KMS-11 (cell line): Measurements from ENCODE around the gene CNPY4.

ENCODE experiments used
- H2AFZ ChIP-seq: fragments of 200-600 bp; sonication (generic); 2 replicates; pipeline ENCODE4 v1.6.1; 2016; ENCODE audit warnings: antibody characterized with exemption, mixed run types, low read depth
- H3K27ac ChIP-seq: fragments of 200-600 bp; sonication (generic); 2 replicates; pipeline ENCODE4 v1.6.1; 2016; ENCODE audit warnings: mild to moderate bottlenecking, mixed run types
- H3K27me3 ChIP-seq: fragments of 200-600 bp; sonication (generic); 2 replicates; pipeline ENCODE4 v1.6.1; 2017; ENCODE audit warnings: mild to moderate bottlenecking, low read depth, mixed run types, moderate library complexity; ENCODE audit not compliant: insufficient read depth
- H3K36me3 ChIP-seq: fragments of 200-600 bp; sonication (generic); 2 replicates; pipeline ENCODE4 v1.6.1; 2017; ENCODE audit warnings: mild to moderate bottlenecking, mixed run types; ENCODE audit not compliant: insufficient read depth
- H3K4me1 ChIP-seq: fragments of 200-600 bp; sonication (generic); 2 replicates; pipeline ENCODE4 v1.6.1; 2016; ENCODE audit warnings: mild to moderate bottlenecking, low read depth, mixed run types; ENCODE audit not compliant: poor library complexity, severe bottlenecking
- H3K4me2 ChIP-seq: fragments of 200-600 bp; sonication (generic); 2 replicates; pipeline ENCODE4 v1.7.0; 2016; ENCODE audit warnings: mild to moderate bottlenecking, mixed run types
- H3K4me3 ChIP-seq: fragments of 200-600 bp; sonication (generic); IDR thresholded peaks from 2 replicates; pipeline ENCODE4 v1.6.1; 2017; ENCODE audit warnings: low read depth, low read length, mixed read lengths; ENCODE audit not compliant: insufficient read depth
- H3K79me2 ChIP-seq: fragments of 200-600 bp; sonication (generic); 2 replicates; pipeline ENCODE4 v1.6.1; 2016; ENCODE audit warnings: low read depth, mixed run types; ENCODE audit not compliant: insufficient read depth
- H3K9ac ChIP-seq: fragments of 200-600 bp; sonication (generic); 2 replicates; pipeline ENCODE4 v1.6.1; 2016; ENCODE audit warnings: mild to moderate bottlenecking, mixed run types
- H4K20me1 ChIP-seq: fragments of 200-600 bp; sonication (generic); 2 replicates; pipeline ENCODE4 v1.6.1; 2016; ENCODE audit warnings: mild to moderate bottlenecking, mixed run types; ENCODE audit not compliant: insufficient read depth
- TF ChIP-seq, protein P1 (sequence below): fragments of 200-600 bp; sonication (generic); conservative IDR thresholded peaks from 2 replicates; pipeline ENCODE4 v1.6.1; 2017; ENCODE audit warnings: low read depth, mild to moderate bottlenecking, antibody characterized with exemption, low read length, moderate library complexity, mixed read lengths

CNPY4 gene

DNA sequence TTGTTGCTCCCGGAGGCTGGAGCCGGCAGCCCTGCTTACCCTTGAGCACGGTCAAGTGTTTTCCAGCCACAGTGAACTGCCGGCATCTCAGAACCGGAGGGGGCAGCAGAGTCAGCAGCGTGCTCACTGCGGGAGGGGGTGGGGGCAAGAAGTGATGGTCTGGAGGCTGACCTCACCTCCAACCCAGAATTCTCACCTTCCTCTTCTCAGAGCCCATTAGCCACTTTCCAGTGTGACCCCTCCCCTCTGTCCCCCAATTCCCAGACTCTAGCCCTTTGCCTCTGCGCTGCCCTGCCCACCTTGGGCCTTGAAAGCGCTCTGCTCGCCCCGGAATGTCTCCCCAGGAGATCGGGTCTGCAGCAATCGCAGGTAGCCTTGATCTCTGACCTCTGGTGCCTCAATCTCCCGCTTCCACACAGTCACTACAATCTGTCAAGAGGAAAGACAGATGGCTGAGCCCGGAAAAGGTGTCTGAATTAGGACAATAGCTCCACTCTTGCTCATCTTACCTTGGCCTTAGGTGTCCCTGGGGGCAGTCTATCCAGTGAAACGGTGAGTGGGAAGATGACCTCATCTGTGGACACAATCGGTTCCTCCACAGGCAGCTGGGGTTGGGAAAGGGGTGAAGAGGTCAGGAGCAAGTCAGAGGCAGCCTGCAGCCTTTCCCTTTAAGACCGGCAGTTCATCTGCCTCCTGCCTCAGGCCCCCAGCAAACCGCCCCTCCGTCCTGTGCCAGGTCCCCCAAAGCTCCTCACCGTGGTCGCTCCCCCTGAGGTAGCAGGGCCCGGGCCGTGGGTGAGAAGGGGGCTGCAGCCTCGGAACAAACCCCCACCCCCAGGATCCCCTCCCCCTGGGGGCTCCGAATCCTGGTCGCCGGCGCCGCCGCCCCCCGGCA is 38.1 kb downstream of the CNPY4 start:
- Histone ChIP-seq H3K4me2 (peak overlapping the region; percentile 90), H2AFZ (no peak overlapping the region), H3K4me3 (no peak overlapping the region), H3K79me2 (no peaks in the 10 kb centered on the region; the same call in 1 of the 2 replicates), H3K9ac (peak overlapping the region; percentile 41), H4K20me1 (no peaks in the 10 kb centered on the region), H3K27ac (no peak overlapping the region), H3K4me1 (peaks cover 17% of the 10 kb centered on the region), H3K27me3 (peaks cover 22% of the 10 kb centered on the region), H3K36me3 (no peaks in the 10 kb centered on the region; the same call in 1 of the 2 replicates)
- TF ChIP-seq, protein P1, sequence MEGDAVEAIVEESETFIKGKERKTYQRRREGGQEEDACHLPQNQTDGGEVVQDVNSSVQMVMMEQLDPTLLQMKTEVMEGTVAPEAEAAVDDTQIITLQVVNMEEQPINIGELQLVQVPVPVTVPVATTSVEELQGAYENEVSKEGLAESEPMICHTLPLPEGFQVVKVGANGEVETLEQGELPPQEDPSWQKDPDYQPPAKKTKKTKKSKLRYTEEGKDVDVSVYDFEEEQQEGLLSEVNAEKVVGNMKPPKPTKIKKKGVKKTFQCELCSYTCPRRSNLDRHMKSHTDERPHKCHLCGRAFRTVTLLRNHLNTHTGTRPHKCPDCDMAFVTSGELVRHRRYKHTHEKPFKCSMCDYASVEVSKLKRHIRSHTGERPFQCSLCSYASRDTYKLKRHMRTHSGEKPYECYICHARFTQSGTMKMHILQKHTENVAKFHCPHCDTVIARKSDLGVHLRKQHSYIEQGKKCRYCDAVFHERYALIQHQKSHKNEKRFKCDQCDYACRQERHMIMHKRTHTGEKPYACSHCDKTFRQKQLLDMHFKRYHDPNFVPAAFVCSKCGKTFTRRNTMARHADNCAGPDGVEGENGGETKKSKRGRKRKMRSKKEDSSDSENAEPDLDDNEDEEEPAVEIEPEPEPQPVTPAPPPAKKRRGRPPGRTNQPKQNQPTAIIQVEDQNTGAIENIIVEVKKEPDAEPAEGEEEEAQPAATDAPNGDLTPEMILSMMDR: no peak

DNA sequence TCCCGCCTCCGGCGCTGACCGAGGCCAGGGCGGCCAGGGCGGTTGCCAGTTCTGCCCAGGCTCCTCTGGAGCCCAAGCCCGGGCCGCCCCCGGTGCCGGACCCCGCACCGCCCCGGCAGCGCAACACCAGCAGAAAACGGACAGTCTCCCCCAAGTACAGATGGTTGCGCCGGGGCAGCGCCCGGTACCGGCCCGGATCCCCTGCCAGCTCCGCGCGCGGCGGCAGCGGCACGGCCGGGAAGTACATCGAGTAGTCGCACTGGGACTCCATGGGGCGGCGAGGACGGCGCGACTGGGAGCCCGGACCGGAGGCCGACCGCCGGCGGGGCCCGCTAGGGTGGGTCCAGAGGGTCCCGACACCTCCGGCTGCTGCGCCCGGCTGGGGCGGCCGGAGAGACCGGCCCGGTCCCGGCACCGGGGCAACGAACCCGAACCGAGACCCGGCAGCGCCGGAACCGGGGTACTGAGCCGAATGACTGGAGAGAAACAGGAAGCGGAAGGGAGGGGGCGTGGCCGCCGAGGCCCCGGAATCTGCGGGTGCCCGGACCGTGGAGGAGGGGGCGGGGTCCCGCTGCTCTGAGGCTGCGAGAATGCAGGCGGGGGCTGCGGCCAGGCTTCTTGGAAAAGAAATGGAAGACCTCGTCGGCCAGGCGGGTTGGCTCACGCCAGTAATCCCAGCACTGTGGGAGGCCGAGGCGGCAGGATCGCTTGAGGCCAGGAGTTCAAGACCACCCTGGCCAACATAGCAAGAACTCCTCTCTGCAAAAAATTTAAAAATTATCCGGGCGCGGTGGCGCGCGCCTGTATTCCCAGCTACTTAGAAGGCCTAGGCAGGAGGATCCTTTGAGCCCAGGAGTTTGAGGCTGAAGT is 39.0 kb downstream of the CNPY4 start, which contains the start of gene TRAPPC14:
TSS of gene TRAPPC14 (minus strand) at position 495 of the 870 bp plus-strand sequence. CDS start at position 271, 224 bp downstream.
- Histone ChIP-seq H3K79me2 (no peaks in the 10 kb centered on the region; the same call in 1 of the 2 replicates), H3K36me3 (no peaks in the 10 kb centered on the region; the same call in 1 of the 2 replicates), H3K27ac (no peak within 1 kb of the TSS), H4K20me1 (no peaks in the 10 kb centered on the region), H3K27me3 (peaks cover 31% of the 10 kb centered on the region), H2AFZ (peak within 1 kb of the TSS; percentile 91), H3K4me2 (peak within 1 kb of the TSS; percentile 90), H3K4me1 (peaks cover 17% of the 10 kb centered on the region), H3K9ac (peak within 1 kb of the TSS; percentile 41), H3K4me3 (no peak within 1 kb of the TSS)
- TF ChIP-seq, protein P1: no peak

DNA sequence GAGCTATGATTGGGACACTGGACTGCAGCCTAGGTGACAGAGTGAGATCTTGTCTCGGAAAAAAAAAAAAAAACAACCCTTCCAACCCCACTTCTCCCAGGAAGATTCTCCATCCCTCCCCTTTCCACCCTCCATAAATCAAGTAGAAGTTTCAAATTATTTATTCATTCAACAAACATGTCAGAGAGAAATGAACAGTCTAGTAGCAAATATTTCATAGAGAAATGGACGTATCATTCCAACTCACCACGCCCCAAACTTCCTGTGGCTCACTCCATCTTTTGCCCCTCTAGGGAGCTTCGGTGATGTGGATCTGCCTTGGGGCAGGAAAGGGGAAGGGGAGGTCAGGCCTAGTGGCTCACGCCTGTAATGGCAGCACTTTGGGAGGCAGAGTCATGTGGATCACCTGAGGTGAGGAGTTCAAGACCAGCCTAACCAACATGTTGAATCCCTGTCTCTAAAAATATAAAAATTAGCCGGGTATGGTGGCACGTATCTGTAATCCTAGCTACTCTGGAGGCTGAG is 39.7 kb downstream of the CNPY4 start:
- Histone ChIP-seq H3K4me2 (peak overlapping the region; percentile 90), H3K9ac (peak overlapping the region; percentile 41; the same call in 1 of the 2 replicates), H3K36me3 (no peaks in the 10 kb centered on the region; the same call in 1 of the 2 replicates), H3K27me3 (peaks cover 38% of the 10 kb centered on the region), H2AFZ (peak overlapping the region; percentile 91), H3K4me1 (peaks cover 17% of the 10 kb centered on the region), H3K27ac (no peak overlapping the region), H4K20me1 (no peaks in the 10 kb centered on the region), H3K4me3 (no peak overlapping the region), H3K79me2 (no peaks in the 10 kb centered on the region; the same call in 1 of the 2 replicates)
- TF ChIP-seq, protein P1: no peak

DNA sequence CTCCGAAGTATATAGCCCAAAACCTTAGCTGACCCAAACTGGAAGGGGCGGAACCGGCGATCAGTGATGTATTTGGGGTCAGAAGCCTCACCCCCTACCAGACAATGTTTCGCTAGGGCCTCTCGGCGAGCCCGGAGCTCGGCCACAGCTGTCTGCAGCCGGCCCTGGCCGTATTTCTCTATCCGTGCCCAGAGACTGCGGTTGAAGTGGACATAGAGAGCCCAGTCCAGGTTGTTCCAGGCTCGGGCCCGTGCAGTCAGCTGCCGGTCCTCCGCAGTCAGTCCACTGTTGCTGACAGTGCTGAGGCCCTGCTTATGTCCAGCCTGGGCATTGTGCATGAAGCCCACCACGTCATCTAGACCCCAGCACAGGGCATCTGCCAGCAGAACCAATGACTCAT is 40.6 kb downstream of the CNPY4 start:
- H3K4me1 ChIP-seq: peaks cover 17% of the 10 kb centered on the region

More for the DNA sequence above, 40.6 kb downstream of the CNPY4 start:
- TF ChIP-seq, protein P1: no peak
- H3K4me2 ChIP-seq: no peak overlapping the region
- no peak overlapping the region for H3K4me3 ChIP-seq
- H3K27ac ChIP-seq: no peak overlapping the region
- peaks cover 46% of the 10 kb centered on the region for H3K27me3 ChIP-seq
- H3K9ac ChIP-seq: no peak overlapping the region
- no peaks in the 10 kb centered on the region for H4K20me1 ChIP-seq
- H3K79me2 ChIP-seq: no peaks in the 10 kb centered on the region; the same call in 1 of the 2 replicates
- H3K36me3 ChIP-seq: no peaks in the 10 kb centered on the region; the same call in 1 of the 2 replicates
- H2AFZ ChIP-seq: no peak overlapping the region
